Adrenal gland (tissue), 5 donors: ENCODE results near the gene LILRA2.

Source experiments
- POLR2A ChIP-seq, 2 donors: fragments of 450-650 bp; IDR thresholded peaks; one replicate each; pipeline ENCODE4 v1.6.1; 2017; ENCODE audit warnings: antibody characterized with exemption in 2 of 2, mild to moderate bottlenecking in 2 of 2, moderate library complexity in 1 of 2
- TF ChIP-seq, protein P1 (sequence below), 6 experiments: fragments of 450-650 bp in 4 of 6; fragments of 200-600 bp in 2 of 6; sonication (generic) in 1 of 6; IDR thresholded peaks; 1 replicate in 5 of 6; 2 replicates in 1 of 6; pipeline versions ENCODE4 v1.5.1 to v1.8.0; 2016 to 2021; ENCODE audit warnings: antibody characterized with exemption in 6 of 6, mild to moderate bottlenecking in 2 of 6, moderate library complexity in 1 of 6
- donor health status: DM: no; HTN: no; CAD: no.

GRCh38 chr19:54638683-54639082 is 65.1 kb downstream of the LILRA2 start:
- TF ChIP-seq, protein P1, sequence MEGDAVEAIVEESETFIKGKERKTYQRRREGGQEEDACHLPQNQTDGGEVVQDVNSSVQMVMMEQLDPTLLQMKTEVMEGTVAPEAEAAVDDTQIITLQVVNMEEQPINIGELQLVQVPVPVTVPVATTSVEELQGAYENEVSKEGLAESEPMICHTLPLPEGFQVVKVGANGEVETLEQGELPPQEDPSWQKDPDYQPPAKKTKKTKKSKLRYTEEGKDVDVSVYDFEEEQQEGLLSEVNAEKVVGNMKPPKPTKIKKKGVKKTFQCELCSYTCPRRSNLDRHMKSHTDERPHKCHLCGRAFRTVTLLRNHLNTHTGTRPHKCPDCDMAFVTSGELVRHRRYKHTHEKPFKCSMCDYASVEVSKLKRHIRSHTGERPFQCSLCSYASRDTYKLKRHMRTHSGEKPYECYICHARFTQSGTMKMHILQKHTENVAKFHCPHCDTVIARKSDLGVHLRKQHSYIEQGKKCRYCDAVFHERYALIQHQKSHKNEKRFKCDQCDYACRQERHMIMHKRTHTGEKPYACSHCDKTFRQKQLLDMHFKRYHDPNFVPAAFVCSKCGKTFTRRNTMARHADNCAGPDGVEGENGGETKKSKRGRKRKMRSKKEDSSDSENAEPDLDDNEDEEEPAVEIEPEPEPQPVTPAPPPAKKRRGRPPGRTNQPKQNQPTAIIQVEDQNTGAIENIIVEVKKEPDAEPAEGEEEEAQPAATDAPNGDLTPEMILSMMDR (IDR thresholded peaks at IDR 0.05) = no peak
- no peak for TF ChIP-seq POLR2A (IDR thresholded peaks at IDR 0.05)
